ENCODE data around the gene TAF1B. TPM values are rescaled to one million over a fixed set of nuclear protein-coding genes. Genes with fewer than 3 reads are reported as not detected.

TAF1B gene
- total and polyA plus RNA-seq, 10 of the 15 experiments (the other 5 are each of a cell fraction or from before 2014, with no cell fraction given) = 8.1 to 18.3 (median 12.4) TPM

DNA sequence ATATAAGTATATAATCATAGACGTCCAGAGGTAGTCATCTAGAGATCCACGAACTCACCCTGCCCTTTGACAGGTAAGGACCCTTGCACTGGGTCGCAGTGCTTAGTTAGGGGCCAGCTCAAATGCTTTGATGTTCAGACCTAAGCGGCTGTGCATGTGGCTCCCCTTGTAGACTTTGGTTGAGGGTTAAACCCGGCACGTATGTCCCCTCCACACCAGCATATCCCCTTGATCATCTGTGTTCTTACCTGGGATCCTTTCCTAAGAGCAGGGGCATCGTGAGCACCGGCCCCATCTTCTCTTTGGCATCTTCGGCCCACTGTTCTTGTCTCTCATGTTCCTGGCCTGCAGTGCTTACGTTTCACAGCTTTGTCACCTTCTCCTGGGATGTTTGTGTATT, 139.6 kb downstream of the TAF1B start (continued):
- TF ChIP-seq SMC3 (IDR thresholded peaks at IDR 0.05; ENCODE audit: borderline replicate concordance, low read length) (no peak), EZH2 (IDR thresholded peaks at IDR 0.05; ENCODE audit: borderline replicate concordance, control insufficient read depth, low read depth, low read length) (no peak), RB1 (IDR thresholded peaks at IDR 0.05; ENCODE audit: borderline replicate concordance) (no peak), NR2F1 (conservative IDR thresholded peaks at IDR 0.05) (no peak), HDAC6 (IDR thresholded peaks at IDR 0.05; ENCODE audit: unreplicated experiment) (no peak), NRF1 (conservative IDR thresholded peaks at IDR 0.05; ENCODE audit: low read depth, low read length) (no peak), SREBF1 (IDR thresholded peaks at IDR 0.05; ENCODE audit: low read length) (no peak)
- TF ChIP-seq, protein P1, sequence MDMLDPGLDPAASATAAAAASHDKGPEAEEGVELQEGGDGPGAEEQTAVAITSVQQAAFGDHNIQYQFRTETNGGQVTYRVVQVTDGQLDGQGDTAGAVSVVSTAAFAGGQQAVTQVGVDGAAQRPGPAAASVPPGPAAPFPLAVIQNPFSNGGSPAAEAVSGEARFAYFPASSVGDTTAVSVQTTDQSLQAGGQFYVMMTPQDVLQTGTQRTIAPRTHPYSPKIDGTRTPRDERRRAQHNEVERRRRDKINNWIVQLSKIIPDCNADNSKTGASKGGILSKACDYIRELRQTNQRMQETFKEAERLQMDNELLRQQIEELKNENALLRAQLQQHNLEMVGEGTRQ (IDR thresholded peaks at IDR 0.05; ENCODE audit: borderline replicate concordance, low read depth, low read length) = no peak

DNA sequence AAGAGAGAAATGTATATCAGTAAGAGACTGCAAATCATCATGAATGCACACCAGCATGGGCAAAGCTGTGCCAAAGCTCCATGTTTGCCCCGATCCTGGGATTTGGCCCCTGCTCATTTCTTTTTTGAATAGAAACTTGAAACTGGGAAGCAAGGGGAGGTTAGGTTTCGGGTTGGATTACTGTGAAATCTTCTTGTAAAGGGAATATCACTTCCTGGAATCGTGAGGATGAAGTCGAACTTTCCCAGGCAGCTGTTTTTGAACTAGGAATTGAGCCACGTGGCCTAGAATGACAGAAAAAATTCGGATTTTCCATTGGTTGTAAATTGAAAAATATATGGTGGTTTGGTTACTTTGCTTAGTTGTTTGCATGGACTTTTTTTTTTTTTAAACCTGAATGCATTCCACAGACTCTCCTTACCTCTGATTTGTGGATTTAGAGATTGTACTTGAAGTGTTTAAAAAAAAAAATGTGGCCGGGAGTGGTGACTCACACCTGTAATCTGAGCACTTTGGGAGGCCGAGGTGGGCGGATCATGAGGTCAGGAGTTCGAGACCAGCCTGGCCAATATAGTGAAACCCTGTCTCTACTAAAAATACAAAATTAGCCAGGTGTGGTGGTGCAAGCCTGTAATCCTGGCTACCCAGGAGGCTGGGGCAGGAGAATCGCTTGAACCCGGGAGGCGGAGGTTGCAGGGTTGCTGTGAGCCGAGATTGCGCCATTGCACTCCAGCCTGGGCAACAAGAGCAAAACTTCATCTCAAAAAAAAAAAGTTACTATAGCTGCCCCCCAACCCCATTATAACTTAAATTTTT, 140.3 kb downstream of the TAF1B start:
- DNase-seq (ENCODE audit: low read depth, low spot score) = no peak
- Histone ChIP-seq H3K4me3 (no peak overlapping the region), H3K4me2 (ENCODE audit: control insufficient read depth, insufficient read depth) (no peak overlapping the region), H3K27ac (ENCODE audit: control insufficient read depth, insufficient read depth) (no peak overlapping the region), H3K79me2 (ENCODE audit: control insufficient read depth, insufficient read depth, low read length) (no peaks in the 10 kb centered on the region), H2AFZ (ENCODE audit: control insufficient read depth, low read depth, low read length) (peak overlapping the region; percentile 52; the same call in 1 of the 2 replicates), H4K20me1 (ENCODE audit: control insufficient read depth, insufficient read depth) (no peaks in the 10 kb centered on the region), H3K9ac (ENCODE audit: control insufficient read depth, insufficient read depth, low read length) (no peak overlapping the region), H3K36me3 (ENCODE audit: control insufficient read depth in 2 of 2, insufficient read depth in 2 of 2, low read length in 1 of 2) (no peaks in the 10 kb centered on the region), H3K9me3 (replicated peaks; ENCODE audit: control insufficient read depth, insufficient read depth, low read length) (no peaks in the 10 kb centered on the region), H3K4me1 (ENCODE audit: control insufficient read depth, insufficient read depth, low read length) (no peaks in the 10 kb centered on the region), H3K27me3 (replicated peaks in 1 of 2; ENCODE audit: control insufficient read depth in 2 of 2, insufficient read depth in 2 of 2, low read length in 1 of 2) (no peaks in the 10 kb centered on the region)
- WGBS (ENCODE audit: insufficient coverage, insufficient replicate concordance, low lambda C conversion rate, missing lambda C conversion rate) = 26% methylated on average over 15 of the region's 15 CpGs
- FAIRE-seq = no peak
- RAD21 ChIA-PET (ENCODE audit: unreplicated experiment) = interaction anchor here (0.9 to 5.9 kb wide), 23 partner anchors 13 to 452 kb away, joined by 3 to 70 read pairs (median 6); partner anchors contain the start of gene TAF1B
- intact Hi-C loops (cut with micrococcal nuclease; ENCODE audit: unreplicated experiment) = loop anchor here (1.0 kb wide), 1 partner anchor 65 kb away; no protein-coding TSS in a partner anchor
- BruUV-seq (replicated peaks) = no TSS peak
- SMC1A ChIA-PET (ENCODE audit: uncharacterized antibody, unreplicated experiment) = interaction anchor here (0.6 to 4.7 kb wide), 27 partner anchors 10 to 452 kb away, joined by 3 to 46 read pairs (median 4); no protein-coding TSS in a partner anchor
- in situ Hi-C loops (cut with MboI) = no loop called here
- CTCF ChIA-PET = interaction anchor here (0.6 to 7.1 kb wide), 57 partner anchors 9 to 1291 kb away, joined by 3 to 164 read pairs (median 5); no protein-coding TSS in a partner anchor
- POLR2A ChIA-PET = interaction anchor here (0.8 to 1.5 kb wide), 3 partner anchors 8 to 36 kb away, joined by 3 read pairs; no protein-coding TSS in a partner anchor
- no peak; the same call in 2 of the 3 replicates for ATAC-seq
- TF ChIP-seq KDM1A (IDR thresholded peaks at IDR 0.05; ENCODE audit: borderline replicate concordance) = no peak
- no peak for TF ChIP-seq SUZ12 (IDR thresholded peaks at IDR 0.05; ENCODE audit: unreplicated experiment)
- TF ChIP-seq KAT2A (conservative IDR thresholded peaks at IDR 0.05; ENCODE audit: control insufficient read depth, low read depth, low read length) = no peak
- TF ChIP-seq POU2F2 (IDR thresholded peaks at IDR 0.05; ENCODE audit: borderline replicate concordance, low read depth, low read length) = no peak
- no peak for TF ChIP-seq GABPA (IDR thresholded peaks at IDR 0.05; ENCODE audit: low read depth)
- TF ChIP-seq, protein P2, sequence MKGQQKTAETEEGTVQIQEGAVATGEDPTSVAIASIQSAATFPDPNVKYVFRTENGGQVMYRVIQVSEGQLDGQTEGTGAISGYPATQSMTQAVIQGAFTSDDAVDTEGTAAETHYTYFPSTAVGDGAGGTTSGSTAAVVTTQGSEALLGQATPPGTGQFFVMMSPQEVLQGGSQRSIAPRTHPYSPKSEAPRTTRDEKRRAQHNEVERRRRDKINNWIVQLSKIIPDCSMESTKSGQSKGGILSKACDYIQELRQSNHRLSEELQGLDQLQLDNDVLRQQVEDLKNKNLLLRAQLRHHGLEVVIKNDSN (IDR thresholded peaks at IDR 0.05; ENCODE audit: borderline replicate concordance, extremely low read length, insufficient read depth, low read depth, low read length) = no peak
- no peak for TF ChIP-seq STAT3 (IDR thresholded peaks at IDR 0.05; ENCODE audit: low read depth, low read length)
- no peak for TF ChIP-seq EP300 (IDR thresholded peaks at IDR 0.05; ENCODE audit: borderline replicate concordance in 1 of 2, control insufficient read depth in 1 of 2, low read depth in 2 of 2, low read length in 2 of 2)
- TF ChIP-seq RELA (IDR thresholded peaks at IDR 0.05; ENCODE audit: borderline replicate concordance, partially characterized antibody) = no peak
- TF ChIP-seq, protein P3, sequence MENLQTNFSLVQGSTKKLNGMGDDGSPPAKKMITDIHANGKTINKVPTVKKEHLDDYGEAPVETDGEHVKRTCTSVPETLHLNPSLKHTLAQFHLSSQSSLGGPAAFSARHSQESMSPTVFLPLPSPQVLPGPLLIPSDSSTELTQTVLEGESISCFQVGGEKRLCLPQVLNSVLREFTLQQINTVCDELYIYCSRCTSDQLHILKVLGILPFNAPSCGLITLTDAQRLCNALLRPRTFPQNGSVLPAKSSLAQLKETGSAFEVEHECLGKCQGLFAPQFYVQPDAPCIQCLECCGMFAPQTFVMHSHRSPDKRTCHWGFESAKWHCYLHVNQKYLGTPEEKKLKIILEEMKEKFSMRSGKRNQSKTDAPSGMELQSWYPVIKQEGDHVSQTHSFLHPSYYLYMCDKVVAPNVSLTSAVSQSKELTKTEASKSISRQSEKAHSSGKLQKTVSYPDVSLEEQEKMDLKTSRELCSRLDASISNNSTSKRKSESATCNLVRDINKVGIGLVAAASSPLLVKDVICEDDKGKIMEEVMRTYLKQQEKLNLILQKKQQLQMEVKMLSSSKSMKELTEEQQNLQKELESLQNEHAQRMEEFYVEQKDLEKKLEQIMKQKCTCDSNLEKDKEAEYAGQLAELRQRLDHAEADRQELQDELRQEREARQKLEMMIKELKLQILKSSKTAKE (IDR thresholded peaks at IDR 0.05; ENCODE audit: low read depth, poor library complexity, severe bottlenecking) = no peak

Data from GM12878 (cell line).